GM23338 (cell line): Measurements from ENCODE around the gene PCDHGA7. TPM values are rescaled to one million over a fixed set of nuclear protein-coding genes. Genes with fewer than 3 reads are reported as not detected.

Experiments
- ATAC-seq: fragments of 200-7000 bp; cut with Tn5 transposase; 3 replicates; pipeline ENCODE4 v1.9.1; 2020
- DNase-seq: peaks from one replicate; pipeline ENCODE4 v3.0.0-alpha.2; 2015; ENCODE audit warnings: low spot score
- H2AFZ ChIP-seq: fragments of 200-600 bp; sonication (generic); 2 replicates; pipeline ENCODE4 v1.8.0; 2016; ENCODE audit warnings: antibody characterized with exemption, mild to moderate bottlenecking, moderate library complexity
- H3F3A ChIP-seq: fragments of 200-600 bp; sonication (generic); replicated peaks from 2 replicates; pipeline ENCODE4 v1.8.0; 2017; ENCODE audit warnings: antibody characterized with exemption, mixed run types, low read depth
- H3K27ac ChIP-seq: fragments of 200-600 bp; sonication (generic); 2 replicates; pipeline ENCODE4 v1.6.1; 2016; ENCODE audit warnings: low read depth
- H3K27me3 ChIP-seq: fragments of 200-600 bp; sonication (generic); 2 replicates; pipeline ENCODE4 v1.8.0; 2016; ENCODE audit warnings: mild to moderate bottlenecking, mixed run types, moderate library complexity; ENCODE audit not compliant: insufficient read depth
- H3K36me3 ChIP-seq: fragments of 200-600 bp; sonication (generic); 2 replicates; pipeline ENCODE4 v1.8.0; 2016; ENCODE audit warnings: mild to moderate bottlenecking; ENCODE audit not compliant: insufficient read depth
- H3K4me1 ChIP-seq: fragments of 200-600 bp; sonication (generic); 2 replicates; pipeline ENCODE4 v1.8.0; 2016; ENCODE audit warnings: mild to moderate bottlenecking, moderate library complexity; ENCODE audit not compliant: insufficient read depth
- H3K4me2 ChIP-seq: fragments of 200-600 bp; sonication (generic); 2 replicates; pipeline ENCODE4 v1.7.1; 2017; ENCODE audit warnings: mixed run types
- H3K4me3 ChIP-seq: fragments of 200-600 bp; sonication (generic); 2 replicates; pipeline ENCODE4 v1.6.1; 2016; ENCODE audit warnings: mixed run types
- H3K79me2 ChIP-seq: fragments of 200-600 bp; sonication (generic); replicated peaks from 2 replicates; pipeline ENCODE4 v1.8.0; 2017; ENCODE audit warnings: mild to moderate bottlenecking; ENCODE audit not compliant: insufficient read depth
- H3K9me2 ChIP-seq: fragments of 200-600 bp; sonication (generic); 2 replicates; pipeline ENCODE4 v1.8.0; 2017; ENCODE audit not compliant: insufficient read depth
- H4K20me1 ChIP-seq: fragments of 200-600 bp; sonication (generic); replicated peaks from 2 replicates; pipeline ENCODE4 v1.8.0; 2017; ENCODE audit warnings: mild to moderate bottlenecking; ENCODE audit not compliant: insufficient read depth
- H3K27ac Mint-ChIP-seq: 2 replicates; pipeline ENCODE4 v1.8.0; 2020; ENCODE audit warnings: inconsistent platforms, mild to moderate bottlenecking, moderate library complexity, mixed read lengths
- H3K27me3 Mint-ChIP-seq: 3 replicates; pipeline ENCODE4 v1.8.0; 2022; ENCODE audit warnings: low read depth, mild to moderate bottlenecking, moderate library complexity, mixed read lengths, inconsistent platforms; ENCODE audit not compliant: insufficient read depth, poor library complexity
- H3K36me3 Mint-ChIP-seq: 3 replicates; pipeline ENCODE4 v1.8.0; 2021; ENCODE audit warnings: low read depth, mild to moderate bottlenecking, inconsistent platforms, moderate library complexity, mixed read lengths
- H3K4me1 Mint-ChIP-seq: 3 replicates; pipeline ENCODE4 v1.8.0; 2020; ENCODE audit warnings: mild to moderate bottlenecking, inconsistent platforms, mixed read lengths
- H3K4me3 Mint-ChIP-seq: 3 replicates; pipeline ENCODE4 v1.8.0; 2021; ENCODE audit warnings: moderate library complexity, mild to moderate bottlenecking, inconsistent platforms, mixed read lengths
- H3K9me3 Mint-ChIP-seq: 3 replicates; pipeline ENCODE4 v1.8.0; 2020; ENCODE audit warnings: moderate library complexity, mild to moderate bottlenecking, inconsistent platforms, mixed read lengths
- CREB1 ChIP-seq: fragments of 250-450 bp; sonication (Bioruptor Pico); IDR thresholded peaks from 2 replicates; pipeline ENCODE4 v1.5.0; 2020; ENCODE audit warnings: low read depth, mild to moderate bottlenecking, moderate library complexity
- EZH2 ChIP-seq: fragments of 200-600 bp; sonication (generic); IDR thresholded peaks from one replicate; pipeline ENCODE4 v1.8.0; 2017; ENCODE audit warnings: antibody characterized with exemption, mild to moderate bottlenecking, low read depth; ENCODE audit not compliant: unreplicated experiment
- NANOG ChIP-seq: IDR thresholded peaks from 2 replicates; pipeline ENCODE4 v1.6.1; 2016; ENCODE audit warnings: antibody characterized with exemption, borderline replicate concordance
- REST ChIP-seq: IDR thresholded peaks from one replicate; pipeline ENCODE4 v1.6.1; 2018; ENCODE audit warnings: antibody characterized with exemption; ENCODE audit not compliant: unreplicated experiment
- ZNF114 ChIP-seq: fragments of 250-450 bp; sonication (Bioruptor Pico); IDR thresholded peaks from 2 replicates; pipeline ENCODE4 v1.5.0; 2020; ENCODE audit warnings: mild to moderate bottlenecking, moderate library complexity
- ZNF331 ChIP-seq: fragments of 250-450 bp; sonication (Bioruptor Pico); IDR thresholded peaks from 2 replicates; pipeline ENCODE4 v1.5.0; 2020; ENCODE audit warnings: low read depth, mild to moderate bottlenecking, moderate library complexity
- polyA plus RNA-seq: library from polyadenylated mRNA; unstranded; fragments of >200 nt; fragmentation: Nextera tagmentation; extraction: Ambion mirVana; gene quantifications from 2 replicates; pipeline ENCODE4 v1.2.1, GENCODE V29; 2016
- total RNA-seq: library from RNA; depleted of rRNA; stranded (reverse); fragments of >200 nt; shearing (Covaris generic); gene quantifications from 2 replicates; pipeline ENCODE4 v1.2.3, GENCODE V29; 2014
- TF ChIP-seq, protein P1 (sequence below), 2 experiments: fragments of 200-600 bp in 1 of 2; sonication (generic) in 1 of 2; conservative IDR thresholded peaks; 2 replicates each; pipeline versions ENCODE4 v1.5.1 to v1.6.1; 2016 to 2017; ENCODE audit warnings: antibody characterized with exemption in 2 of 2, low read depth in 2 of 2, mild to moderate bottlenecking in 2 of 2, moderate library complexity in 1 of 2
- TF ChIP-seq, protein P2 (sequence below): fragments of 250-450 bp; sonication (Bioruptor Pico); IDR thresholded peaks from 2 replicates; pipeline ENCODE4 v1.5.0; 2020; ENCODE audit warnings: mild to moderate bottlenecking, moderate library complexity
- TF ChIP-seq, protein P3 (sequence below): IDR thresholded peaks from 2 replicates; pipeline ENCODE4 v1.6.1; 2016; ENCODE audit warnings: antibody characterized with exemption

PCDHGA7 gene
- total and polyA plus RNA-seq, 2 experiments from 2014 or later: 0.44 to 4.4 TPM

- H3K4me1 ChIP-seq: no peaks in the 10 kb centered on the region
- Mint-ChIP-seq H3K9me3 (peaks cover 73% of the 10 kb centered on the region), H3K36me3 (peaks cover 59% of the 10 kb centered on the region), H3K4me3 (no peak overlapping the region), H3K27ac (no peak overlapping the region), H3K4me1 (no peaks in the 10 kb centered on the region; the same call in 2 of the 3 replicates), H3K27me3 (peaks cover 11% of the 10 kb centered on the region)
- ATAC-seq: no peak
- no peaks in the 10 kb centered on the region for H3F3A ChIP-seq
- no peaks in the 10 kb centered on the region; the same call in 1 of the 2 replicates for H3K79me2 ChIP-seq
- no peak overlapping the region for H3K27ac ChIP-seq
- H3K4me3 ChIP-seq: no peak overlapping the region
- H3K9me2 ChIP-seq: no peaks in the 10 kb centered on the region
- H3K4me2 ChIP-seq: no peak overlapping the region
- TF ChIP-seq, protein P1, sequence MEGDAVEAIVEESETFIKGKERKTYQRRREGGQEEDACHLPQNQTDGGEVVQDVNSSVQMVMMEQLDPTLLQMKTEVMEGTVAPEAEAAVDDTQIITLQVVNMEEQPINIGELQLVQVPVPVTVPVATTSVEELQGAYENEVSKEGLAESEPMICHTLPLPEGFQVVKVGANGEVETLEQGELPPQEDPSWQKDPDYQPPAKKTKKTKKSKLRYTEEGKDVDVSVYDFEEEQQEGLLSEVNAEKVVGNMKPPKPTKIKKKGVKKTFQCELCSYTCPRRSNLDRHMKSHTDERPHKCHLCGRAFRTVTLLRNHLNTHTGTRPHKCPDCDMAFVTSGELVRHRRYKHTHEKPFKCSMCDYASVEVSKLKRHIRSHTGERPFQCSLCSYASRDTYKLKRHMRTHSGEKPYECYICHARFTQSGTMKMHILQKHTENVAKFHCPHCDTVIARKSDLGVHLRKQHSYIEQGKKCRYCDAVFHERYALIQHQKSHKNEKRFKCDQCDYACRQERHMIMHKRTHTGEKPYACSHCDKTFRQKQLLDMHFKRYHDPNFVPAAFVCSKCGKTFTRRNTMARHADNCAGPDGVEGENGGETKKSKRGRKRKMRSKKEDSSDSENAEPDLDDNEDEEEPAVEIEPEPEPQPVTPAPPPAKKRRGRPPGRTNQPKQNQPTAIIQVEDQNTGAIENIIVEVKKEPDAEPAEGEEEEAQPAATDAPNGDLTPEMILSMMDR (conservative IDR thresholded peaks at IDR 0.05; ENCODE audit: low read depth in 2 of 2): no peak
- no peak for TF ChIP-seq REST
- TF ChIP-seq, protein P2, sequence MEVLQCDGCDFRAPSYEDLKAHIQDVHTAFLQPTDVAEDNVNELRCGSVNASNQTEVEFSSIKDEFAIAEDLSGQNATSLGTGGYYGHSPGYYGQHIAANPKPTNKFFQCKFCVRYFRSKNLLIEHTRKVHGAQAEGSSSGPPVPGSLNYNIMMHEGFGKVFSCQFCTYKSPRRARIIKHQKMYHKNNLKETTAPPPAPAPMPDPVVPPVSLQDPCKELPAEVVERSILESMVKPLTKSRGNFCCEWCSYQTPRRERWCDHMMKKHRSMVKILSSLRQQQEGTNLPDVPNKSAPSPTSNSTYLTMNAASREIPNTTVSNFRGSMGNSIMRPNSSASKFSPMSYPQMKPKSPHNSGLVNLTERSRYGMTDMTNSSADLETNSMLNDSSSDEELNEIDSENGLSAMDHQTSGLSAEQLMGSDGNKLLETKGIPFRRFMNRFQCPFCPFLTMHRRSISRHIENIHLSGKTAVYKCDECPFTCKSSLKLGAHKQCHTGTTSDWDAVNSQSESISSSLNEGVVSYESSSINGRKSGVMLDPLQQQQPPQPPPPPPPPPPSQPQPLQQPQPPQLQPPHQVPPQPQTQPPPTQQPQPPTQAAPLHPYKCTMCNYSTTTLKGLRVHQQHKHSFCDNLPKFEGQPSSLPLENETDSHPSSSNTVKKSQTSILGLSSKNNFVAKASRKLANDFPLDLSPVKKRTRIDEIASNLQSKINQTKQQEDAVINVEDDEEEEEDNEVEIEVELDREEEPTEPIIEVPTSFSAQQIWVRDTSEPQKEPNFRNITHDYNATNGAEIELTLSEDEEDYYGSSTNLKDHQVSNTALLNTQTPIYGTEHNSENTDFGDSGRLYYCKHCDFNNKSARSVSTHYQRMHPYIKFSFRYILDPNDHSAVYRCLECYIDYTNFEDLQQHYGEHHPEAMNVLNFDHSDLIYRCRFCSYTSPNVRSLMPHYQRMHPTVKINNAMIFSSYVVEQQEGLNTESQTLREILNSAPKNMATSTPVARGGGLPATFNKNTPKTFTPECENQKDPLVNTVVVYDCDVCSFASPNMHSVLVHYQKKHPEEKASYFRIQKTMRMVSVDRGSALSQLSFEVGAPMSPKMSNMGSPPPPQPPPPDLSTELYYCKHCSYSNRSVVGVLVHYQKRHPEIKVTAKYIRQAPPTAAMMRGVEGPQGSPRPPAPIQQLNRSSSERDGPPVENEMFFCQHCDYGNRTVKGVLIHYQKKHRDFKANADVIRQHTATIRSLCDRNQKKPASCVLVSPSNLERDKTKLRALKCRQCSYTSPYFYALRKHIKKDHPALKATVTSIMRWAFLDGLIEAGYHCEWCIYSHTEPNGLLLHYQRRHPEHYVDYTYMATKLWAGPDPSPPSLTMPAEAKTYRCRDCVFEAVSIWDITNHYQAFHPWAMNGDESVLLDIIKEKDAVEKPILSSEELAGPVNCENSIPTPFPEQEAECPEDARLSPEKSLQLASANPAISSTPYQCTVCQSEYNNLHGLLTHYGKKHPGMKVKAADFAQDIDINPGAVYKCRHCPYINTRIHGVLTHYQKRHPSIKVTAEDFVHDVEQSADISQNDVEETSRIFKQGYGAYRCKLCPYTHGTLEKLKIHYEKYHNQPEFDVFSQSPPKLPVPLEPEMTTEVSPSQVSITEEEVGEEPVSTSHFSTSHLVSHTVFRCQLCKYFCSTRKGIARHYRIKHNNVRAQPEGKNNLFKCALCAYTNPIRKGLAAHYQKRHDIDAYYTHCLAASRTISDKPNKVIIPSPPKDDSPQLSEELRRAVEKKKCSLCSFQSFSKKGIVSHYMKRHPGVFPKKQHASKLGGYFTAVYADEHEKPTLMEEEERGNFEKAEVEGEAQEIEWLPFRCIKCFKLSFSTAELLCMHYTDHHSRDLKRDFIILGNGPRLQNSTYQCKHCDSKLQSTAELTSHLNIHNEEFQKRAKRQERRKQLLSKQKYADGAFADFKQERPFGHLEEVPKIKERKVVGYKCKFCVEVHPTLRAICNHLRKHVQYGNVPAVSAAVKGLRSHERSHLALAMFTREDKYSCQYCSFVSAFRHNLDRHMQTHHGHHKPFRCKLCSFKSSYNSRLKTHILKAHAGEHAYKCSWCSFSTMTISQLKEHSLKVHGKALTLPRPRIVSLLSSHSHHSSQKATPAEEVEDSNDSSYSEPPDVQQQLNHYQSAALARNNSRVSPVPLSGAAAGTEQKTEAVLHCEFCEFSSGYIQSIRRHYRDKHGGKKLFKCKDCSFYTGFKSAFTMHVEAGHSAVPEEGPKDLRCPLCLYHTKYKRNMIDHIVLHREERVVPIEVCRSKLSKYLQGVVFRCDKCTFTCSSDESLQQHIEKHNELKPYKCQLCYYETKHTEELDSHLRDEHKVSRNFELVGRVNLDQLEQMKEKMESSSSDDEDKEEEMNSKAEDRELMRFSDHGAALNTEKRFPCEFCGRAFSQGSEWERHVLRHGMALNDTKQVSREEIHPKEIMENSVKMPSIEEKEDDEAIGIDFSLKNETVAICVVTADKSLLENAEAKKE (CRISPR knock-in tag): no peak
- no peak for TF ChIP-seq NANOG
- no peak for TF ChIP-seq ZNF114
- no peak for TF ChIP-seq CREB1 (CRISPR knock-in tag)
- TF ChIP-seq, protein P3, sequence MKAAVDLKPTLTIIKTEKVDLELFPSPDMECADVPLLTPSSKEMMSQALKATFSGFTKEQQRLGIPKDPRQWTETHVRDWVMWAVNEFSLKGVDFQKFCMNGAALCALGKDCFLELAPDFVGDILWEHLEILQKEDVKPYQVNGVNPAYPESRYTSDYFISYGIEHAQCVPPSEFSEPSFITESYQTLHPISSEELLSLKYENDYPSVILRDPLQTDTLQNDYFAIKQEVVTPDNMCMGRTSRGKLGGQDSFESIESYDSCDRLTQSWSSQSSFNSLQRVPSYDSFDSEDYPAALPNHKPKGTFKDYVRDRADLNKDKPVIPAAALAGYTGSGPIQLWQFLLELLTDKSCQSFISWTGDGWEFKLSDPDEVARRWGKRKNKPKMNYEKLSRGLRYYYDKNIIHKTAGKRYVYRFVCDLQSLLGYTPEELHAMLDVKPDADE: no peak
- TF ChIP-seq ZNF331: no peak
- no peak for TF ChIP-seq EZH2
- H3K36me3 ChIP-seq: 0 out of 2 replicates have a peak, but pooled peaks cover 11% of the 10 kb centered on the region
- no peaks in the 10 kb centered on the region for H4K20me1 ChIP-seq
- no peak overlapping the region for H2AFZ ChIP-seq
- DNase-seq: no peak
- no peaks in the 10 kb centered on the region for H3K27me3 ChIP-seq
Observed at GRCh38 chr5:141399555-141400258, 17.2 kb downstream of the PCDHGA7 start.
